Measurements from ENCODE around the gene SNX11. TPM values are rescaled to one million over a fixed set of nuclear protein-coding genes. Genes with fewer than 3 reads are reported as not detected.
"Not testable (repeated sequence)": the region's sequence is repeated elsewhere in the genome, so short reads cannot be mapped to it uniquely, and the experiment has no call there.

Gene SNX11
- total RNA-seq, 5 donors from 2014 or later (not counting 1 experiment from before 2014, with no cell fraction given), result 10.6 to 20.4 (median 19.5) TPM

GRCh38 chr17:48064638-48065037 lies 42.9 kb upstream of the SNX11 start:
- Mint-ChIP-seq H3K9me3 (no peaks in the 10 kb centered on the region), H3K27me3 (no peaks in the 10 kb centered on the region), H3K4me3 (no peak overlapping the region), H3K36me3 (peaks cover 37% of the 10 kb centered on the region), H3K4me1 (peaks cover 0 to 2% (median 2%) of the 10 kb centered on the region in 3 donors), H3K27ac (no peak overlapping the region)
- Histone ChIP-seq H3K9me3 (no peaks in the 10 kb centered on the region), H3K27me3 (replicated peaks in 1 of 2; ENCODE audit: control insufficient read depth in 2 of 2, extremely low read depth in 1 of 2, insufficient read depth in 2 of 2, low read length in 1 of 2) (no peaks in the 10 kb centered on the region), H3K4me1 (ENCODE audit: control insufficient read depth in 1 of 2, extremely low read depth in 1 of 2, insufficient read depth in 2 of 2, low read length in 2 of 2) (no peaks in the 10 kb centered on the region), H3K27ac (ENCODE audit: low read length) (no peak overlapping the region), H3K4me3 (ENCODE audit: control insufficient read depth in 1 of 2, extremely low read depth in 1 of 2, low read length in 1 of 2) (no peak overlapping the region), H3K36me3 (ENCODE audit: control insufficient read depth in 2 of 2, extremely low read depth in 1 of 2, insufficient read depth in 1 of 2, low read length in 1 of 2) (peaks cover 5 to 60% of the 10 kb centered on the region in 2 donors)
- DNase-seq (no peak), ATAC-seq (replicated peaks in 1 of 4) (no peak)
- ChIA-PET CTCF (interaction anchor here (0.6 to 0.9 kb wide), 3 partner anchors 8 to 32 kb away, joined by 3 to 4 read pairs (median 3); no protein-coding TSS in a partner anchor), POLR2A (no interaction called here)
- 94% methylated on average over 3 of the region's 3 CpGs for WGBS (ENCODE audit: insufficient coverage)

- H3K36me3 ChIP-seq (ENCODE audit: control insufficient read depth in 2 of 2, extremely low read depth in 1 of 2, insufficient read depth in 1 of 2, low read length in 1 of 2), result peaks cover 5 to 64% of the 10 kb centered on the region in 2 donors
- POLR2A ChIA-PET, result no interaction called here
- CTCF ChIA-PET, result no interaction called here
These were observed 41.4 kb upstream of the SNX11 start for GRCh38 chr17:48066192-48066591.

GRCh38 chr17:48066656-48067055 lies 40.9 kb upstream of the SNX11 start:
- H3K27me3 Mint-ChIP-seq, result no peaks in the 10 kb centered on the region
- Histone ChIP-seq H3K4me1 (ENCODE audit: control insufficient read depth in 1 of 2, extremely low read depth in 1 of 2, insufficient read depth in 2 of 2, low read length in 2 of 2) (no peaks in the 10 kb centered on the region), H3K9me3 (no peaks in the 10 kb centered on the region), H3K27ac (ENCODE audit: low read length) (no peak overlapping the region), H3K36me3 (ENCODE audit: control insufficient read depth in 2 of 2, extremely low read depth in 1 of 2, insufficient read depth in 1 of 2, low read length in 1 of 2) (peaks cover 5 to 65% of the 10 kb centered on the region in 2 donors), H3K27me3 (replicated peaks in 1 of 2; ENCODE audit: control insufficient read depth in 2 of 2, extremely low read depth in 1 of 2, insufficient read depth in 2 of 2, low read length in 1 of 2) (no peaks in the 10 kb centered on the region), H3K4me3 (ENCODE audit: control insufficient read depth in 1 of 2, extremely low read depth in 1 of 2, low read length in 1 of 2) (no peak overlapping the region)
- ChIA-PET CTCF (interaction anchor here in 1 of 2 donors (0.6 to 0.7 kb wide), 3 partner anchors 18 to 119 kb away, joined by 3 to 4 read pairs (median 3); no protein-coding TSS in a partner anchor), POLR2A (no interaction called here)
- ATAC-seq (replicated peaks in 1 of 4) (no peak), DNase-seq (no peak)
- H3K4me1 Mint-ChIP-seq, result no peaks in the 10 kb centered on the region
- peak overlapping the region in 1 of 2 donors; percentile 26 for H3K27ac Mint-ChIP-seq
- H3K4me3 Mint-ChIP-seq, result no peak overlapping the region
- WGBS (ENCODE audit: insufficient coverage), result no CpG with 5 or more reads among the region's 1 CpG
- H3K9me3 Mint-ChIP-seq, result no peaks in the 10 kb centered on the region
- peaks cover 30% of the 10 kb centered on the region for H3K36me3 Mint-ChIP-seq

More at GRCh38 chr17:48066192-48066591, 41.4 kb upstream of the SNX11 start:
- Histone ChIP-seq H3K27me3 (replicated peaks in 1 of 2; ENCODE audit: control insufficient read depth in 2 of 2, extremely low read depth in 1 of 2, insufficient read depth in 2 of 2, low read length in 1 of 2) (no peaks in the 10 kb centered on the region), H3K9me3 (no peaks in the 10 kb centered on the region), H3K4me1 (ENCODE audit: control insufficient read depth in 1 of 2, extremely low read depth in 1 of 2, insufficient read depth in 2 of 2, low read length in 2 of 2) (no peaks in the 10 kb centered on the region), H3K27ac (ENCODE audit: low read length) (no peak overlapping the region), H3K4me3 (ENCODE audit: control insufficient read depth in 1 of 2, extremely low read depth in 1 of 2, low read length in 1 of 2) (no peak overlapping the region)
- H3K27ac Mint-ChIP-seq, result peak overlapping the region in 1 of 2 donors; percentile 26
- no peak overlapping the region for H3K4me3 Mint-ChIP-seq
- no peak for DNase-seq
- no peaks in the 10 kb centered on the region for H3K9me3 Mint-ChIP-seq
- H3K27me3 Mint-ChIP-seq, result no peaks in the 10 kb centered on the region
- WGBS (ENCODE audit: insufficient coverage), result no CpG with 5 or more reads among the region's 1 CpG
- no peaks in the 10 kb centered on the region for H3K4me1 Mint-ChIP-seq
- no peak for ATAC-seq (replicated peaks in 1 of 4)
- H3K36me3 Mint-ChIP-seq, result peaks cover 34% of the 10 kb centered on the region

GRCh38 chr17:48067245-48067644 lies 40.3 kb upstream of the SNX11 start:
- Histone ChIP-seq H3K27ac (ENCODE audit: low read length) (no peak overlapping the region), H3K36me3 (ENCODE audit: control insufficient read depth in 2 of 2, extremely low read depth in 1 of 2, insufficient read depth in 1 of 2, low read length in 1 of 2) (peaks cover 5 to 61% of the 10 kb centered on the region in 2 donors), H3K27me3 (replicated peaks in 1 of 2; ENCODE audit: control insufficient read depth in 2 of 2, extremely low read depth in 1 of 2, insufficient read depth in 2 of 2, low read length in 1 of 2) (no peaks in the 10 kb centered on the region), H3K9me3 (no peaks in the 10 kb centered on the region), H3K4me1 (ENCODE audit: control insufficient read depth in 1 of 2, extremely low read depth in 1 of 2, insufficient read depth in 2 of 2, low read length in 2 of 2) (no peaks in the 10 kb centered on the region), H3K4me3 (ENCODE audit: control insufficient read depth in 1 of 2, extremely low read depth in 1 of 2, low read length in 1 of 2) (no peak overlapping the region)
- no peaks in the 10 kb centered on the region for H3K4me1 Mint-ChIP-seq
- no peak overlapping the region for H3K4me3 Mint-ChIP-seq
- no peaks in the 10 kb centered on the region for H3K27me3 Mint-ChIP-seq
- no peaks in the 10 kb centered on the region for H3K9me3 Mint-ChIP-seq
- CTCF ChIA-PET, result interaction anchor here in 1 of 2 donors (0.7 to 1.8 kb wide), 2 partner anchors 23 to 55 kb away, joined by 3 to 4 read pairs; no protein-coding TSS in a partner anchor
- no peak for ATAC-seq (replicated peaks in 1 of 4)
- POLR2A ChIA-PET, result interaction anchor here (0.6 to 0.7 kb wide), 3 partner anchors 21 to 1122 kb away, joined by 3 read pairs; no protein-coding TSS in a partner anchor
- peaks cover 30% of the 10 kb centered on the region for H3K36me3 Mint-ChIP-seq
- no peak for DNase-seq
- WGBS (ENCODE audit: insufficient coverage), result no CpG with 5 or more reads among the region's 3 CpGs
- no peak overlapping the region for H3K27ac Mint-ChIP-seq

GRCh38 chr17:48067808-48068207 lies 39.8 kb upstream of the SNX11 start:
- not testable (repeated sequence) for H3K4me3 Mint-ChIP-seq; H3K27ac Mint-ChIP-seq; H3K4me3 ChIP-seq (ENCODE audit: control insufficient read depth in 1 of 2, extremely low read depth in 1 of 2, low read length in 1 of 2); H3K27ac ChIP-seq (ENCODE audit: low read length); DNase-seq; H3K9me3 Mint-ChIP-seq; ATAC-seq (replicated peaks in 1 of 4); H3K9me3 ChIP-seq; H3K27me3 Mint-ChIP-seq; H3K27me3 ChIP-seq (replicated peaks in 1 of 2; ENCODE audit: control insufficient read depth in 2 of 2, extremely low read depth in 1 of 2, insufficient read depth in 2 of 2, low read length in 1 of 2); H3K4me1 Mint-ChIP-seq; H3K4me1 ChIP-seq (ENCODE audit: control insufficient read depth in 1 of 2, extremely low read depth in 1 of 2, insufficient read depth in 2 of 2, low read length in 2 of 2)
- H3K36me3 ChIP-seq (ENCODE audit: control insufficient read depth in 2 of 2, extremely low read depth in 1 of 2, insufficient read depth in 1 of 2, low read length in 1 of 2), result peaks cover 3 to 56% of the 10 kb centered on the region in 2 donors
- CTCF ChIA-PET, result interaction anchor here (1.0 to 1.8 kb wide), 5 partner anchors 15 to 41 kb away, joined by 3 to 6 read pairs (median 3); partner anchors contain the start of gene COPZ2 (in 1 of the 2)
- peaks cover 26% of the 10 kb centered on the region for H3K36me3 Mint-ChIP-seq
- no CpG with 5 or more reads among the region's 2 CpGs for WGBS (ENCODE audit: insufficient coverage)
- POLR2A ChIA-PET, result interaction anchor here (0.6 to 0.7 kb wide), 4 partner anchors 22 to 1123 kb away, joined by 3 read pairs; no protein-coding TSS in a partner anchor

GRCh38 chr17:48068491-48068961 lies 39.0 kb upstream of the SNX11 start:
- no peaks in the 10 kb centered on the region for H3K9me3 ChIP-seq
- H3K36me3 Mint-ChIP-seq, result peaks cover 26% of the 10 kb centered on the region
- H3K4me1 ChIP-seq (ENCODE audit: control insufficient read depth in 1 of 2, extremely low read depth in 1 of 2, insufficient read depth in 2 of 2, low read length in 2 of 2), result no peaks in the 10 kb centered on the region
- H3K4me3 ChIP-seq (ENCODE audit: control insufficient read depth in 1 of 2, extremely low read depth in 1 of 2, low read length in 1 of 2), result no peak overlapping the region
- H3K4me3 Mint-ChIP-seq, result no peak overlapping the region
- CTCF ChIA-PET, result interaction anchor here (1.0 to 1.8 kb wide), 6 partner anchors 11 to 41 kb away, joined by 3 to 6 read pairs (median 4); partner anchors contain the start of gene COPZ2 (in 1 of the 2)
- H3K27ac Mint-ChIP-seq, result no peak overlapping the region
- H3K27me3 ChIP-seq (replicated peaks in 1 of 2; ENCODE audit: control insufficient read depth in 2 of 2, extremely low read depth in 1 of 2, insufficient read depth in 2 of 2, low read length in 1 of 2), result no peaks in the 10 kb centered on the region
- ATAC-seq (replicated peaks in 1 of 4) (no peak), DNase-seq (peak in 1 of 35 experiments; percentile 2)
- no peaks in the 10 kb centered on the region for H3K27me3 Mint-ChIP-seq
- POLR2A ChIA-PET, result interaction anchor here in 1 of 2 donors (0.7 kb wide), 1 partner anchor 196 kb away, joined by 3 read pairs; no protein-coding TSS in a partner anchor
- no peaks in the 10 kb centered on the region for H3K9me3 Mint-ChIP-seq
- 86% methylated on average over 2 of the region's 3 CpGs for WGBS (ENCODE audit: insufficient coverage)
- H3K4me1 Mint-ChIP-seq, result no peaks in the 10 kb centered on the region
- peaks cover 2 to 52% of the 10 kb centered on the region in 2 donors for H3K36me3 ChIP-seq (ENCODE audit: control insufficient read depth in 2 of 2, extremely low read depth in 1 of 2, insufficient read depth in 1 of 2, low read length in 1 of 2)
- H3K27ac ChIP-seq (ENCODE audit: low read length), result no peak overlapping the region

Data from T-cell (primary cell).